GM10847 (cell line): ENCODE results near the gene RRP1.

ENCODE experiments used
- POLR2A ChIP-seq: IDR thresholded peaks from 2 replicates; pipeline ENCODE4 v1.6.1; 2011; ENCODE audit not compliant: insufficient read length; ENCODE audit errors: extremely low read depth

RRP1 gene

GRCh38 chr21:43782431-43783097 is 6.8 kb upstream of the RRP1 start:
- no peak for TF ChIP-seq POLR2A

- no peak for TF ChIP-seq POLR2A
These were observed 6.2 kb upstream of the RRP1 start for GRCh38 chr21:43783098-43783700.

- no peak for TF ChIP-seq POLR2A
These were observed 4.2 kb upstream of the RRP1 start for GRCh38 chr21:43785134-43785533.

GRCh38 chr21:43786300-43786806 is 3.0 kb upstream of the RRP1 start:
- no peak for TF ChIP-seq POLR2A

- no peak for TF ChIP-seq POLR2A
These were observed 2.5 kb upstream of the RRP1 start for GRCh38 chr21:43786807-43787440.

GRCh38 chr21:43790010-43790524 is 690 bp downstream of the RRP1 start:
- no peak for TF ChIP-seq POLR2A

- TF ChIP-seq POLR2A: no peak
These were observed 3.0 kb downstream of the RRP1 start for GRCh38 chr21:43792406-43792805.

- no peak for TF ChIP-seq POLR2A
These were observed 3.9 kb downstream of the RRP1 start for GRCh38 chr21:43793243-43793642.

- no peak for TF ChIP-seq POLR2A
These were observed 4.9 kb downstream of the RRP1 start for GRCh38 chr21:43794311-43794710.

GRCh38 chr21:43794857-43795256 is 5.5 kb downstream of the RRP1 start:
- TF ChIP-seq POLR2A: no peak

- no peak for TF ChIP-seq POLR2A
These were observed 8.0 kb downstream of the RRP1 start for GRCh38 chr21:43797415-43797814.

GRCh38 chr21:43797925-43798715 is 8.7 kb downstream of the RRP1 start:
- TF ChIP-seq POLR2A: no peak

GRCh38 chr21:43799301-43799840 is 10.0 kb downstream of the RRP1 start:
- TF ChIP-seq POLR2A: no peak

- TF ChIP-seq POLR2A: no peak
These were observed 10.7 kb downstream of the RRP1 start for GRCh38 chr21:43800124-43800523.

- no peak for TF ChIP-seq POLR2A
These were observed 11.2 kb downstream of the RRP1 start for GRCh38 chr21:43800566-43800965.

GRCh38 chr21:43801006-43801783 is 11.8 kb downstream of the RRP1 start:
- no peak for TF ChIP-seq POLR2A
